NCI-H1694 (cell line): ENCODE measurements around the gene KCNG2.

ENCODE experiments used
- DNase-seq: peaks from one replicate; lab custom pipeline; 2025; lab: John Stamatoyannopoulos, UW

KCNG2 gene

DNA sequence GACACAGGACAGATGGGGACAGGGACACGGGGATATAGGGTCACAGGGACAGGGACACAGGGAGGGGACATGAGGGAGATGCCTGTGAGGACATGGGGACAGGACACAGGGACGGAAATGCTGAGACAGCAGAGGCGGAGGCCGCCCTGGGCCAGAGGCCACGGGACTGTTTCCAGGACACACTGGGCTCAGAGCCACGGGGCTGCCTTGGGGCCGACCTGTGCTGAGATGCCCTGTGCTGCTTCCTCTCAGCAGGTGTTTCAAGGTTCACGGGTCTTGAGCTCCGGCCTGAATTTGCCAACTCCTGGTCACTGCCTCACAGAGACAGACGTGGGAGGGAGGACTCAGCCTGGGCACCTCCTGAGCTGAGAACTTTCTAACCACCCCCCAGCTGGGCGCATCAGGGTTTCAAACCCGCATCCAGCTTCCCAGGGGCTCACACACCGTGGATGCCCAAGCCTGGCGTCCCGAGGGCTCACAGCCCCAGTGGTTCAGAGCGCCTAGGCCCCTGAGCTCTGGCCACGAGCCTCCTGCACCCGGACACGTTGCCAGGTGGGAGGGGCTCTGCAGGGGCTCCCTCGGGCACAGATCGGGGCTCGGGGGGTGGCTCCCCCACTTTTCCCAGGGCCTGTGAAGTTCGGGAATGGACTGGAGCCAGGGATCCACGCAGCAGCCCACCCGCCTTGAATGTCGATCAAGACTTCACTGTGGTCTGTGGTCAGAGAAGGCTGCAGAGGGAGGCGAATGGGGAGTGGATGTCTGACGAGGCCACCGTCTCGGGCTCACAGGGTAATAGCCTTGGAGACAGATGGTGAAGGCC lies 89.7 kb downstream of the KCNG2 start:
- no peak for DNase-seq

DNA sequence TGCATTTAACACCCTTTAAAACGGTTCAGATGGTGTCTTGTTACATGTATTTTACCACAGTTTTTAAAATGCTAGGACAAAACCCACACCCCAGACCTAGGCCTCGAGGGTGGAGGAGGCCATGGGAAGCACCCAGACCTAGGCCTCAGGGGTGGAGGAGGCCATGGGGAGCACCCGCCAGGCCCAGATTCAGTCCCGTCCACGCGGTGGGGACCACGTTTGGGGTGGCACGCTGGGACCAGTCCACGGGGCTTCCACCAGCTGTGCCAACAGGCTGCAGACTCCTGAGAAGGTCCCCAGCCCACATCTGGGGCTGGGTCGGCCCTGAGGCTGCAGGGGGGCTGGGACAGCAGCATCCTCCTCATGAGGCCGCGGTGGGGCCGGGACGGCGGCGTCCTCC lies 90.3 kb downstream of the KCNG2 start:
- DNase-seq: no peak

DNA sequence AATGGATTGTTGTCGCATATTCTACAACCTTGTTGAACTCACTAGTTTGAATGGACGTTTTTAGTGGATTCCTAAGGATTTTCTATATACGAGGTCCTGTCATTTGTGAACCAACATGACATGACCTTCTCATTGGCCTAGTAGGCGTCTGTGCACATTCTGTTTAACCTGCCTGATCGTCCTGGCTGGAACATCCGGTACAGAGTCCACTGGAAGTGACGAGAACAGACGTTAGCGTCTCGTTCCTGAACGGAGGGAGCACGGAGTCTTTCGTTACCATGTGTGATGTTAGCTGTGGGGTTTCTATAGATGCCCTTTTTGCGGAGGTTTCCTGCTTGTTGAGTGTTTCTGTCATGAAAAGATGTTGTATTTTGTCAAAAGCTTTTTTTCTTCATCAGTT lies 91.8 kb downstream of the KCNG2 start:
- no peak for DNase-seq

DNA sequence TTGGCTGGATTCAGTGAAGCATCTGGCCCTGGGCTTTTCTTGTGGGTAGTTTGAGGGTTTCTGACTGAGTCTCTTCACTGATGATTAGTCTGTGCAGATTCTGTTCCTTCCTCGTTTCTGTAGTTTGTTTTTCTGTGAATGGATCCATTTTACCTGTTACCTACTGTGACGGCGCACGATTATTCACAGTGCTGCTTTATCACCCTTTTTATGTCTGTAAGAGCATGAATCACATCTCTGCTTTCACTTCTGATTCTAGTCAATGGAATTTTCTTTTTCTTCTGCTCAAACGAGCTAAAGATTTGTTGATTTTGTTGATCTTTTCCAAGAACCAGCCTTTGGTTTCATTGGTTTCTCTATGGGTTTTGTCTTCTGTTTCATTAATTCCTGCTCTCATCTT lies 92.9 kb downstream of the KCNG2 start:
- no peak for DNase-seq

DNA sequence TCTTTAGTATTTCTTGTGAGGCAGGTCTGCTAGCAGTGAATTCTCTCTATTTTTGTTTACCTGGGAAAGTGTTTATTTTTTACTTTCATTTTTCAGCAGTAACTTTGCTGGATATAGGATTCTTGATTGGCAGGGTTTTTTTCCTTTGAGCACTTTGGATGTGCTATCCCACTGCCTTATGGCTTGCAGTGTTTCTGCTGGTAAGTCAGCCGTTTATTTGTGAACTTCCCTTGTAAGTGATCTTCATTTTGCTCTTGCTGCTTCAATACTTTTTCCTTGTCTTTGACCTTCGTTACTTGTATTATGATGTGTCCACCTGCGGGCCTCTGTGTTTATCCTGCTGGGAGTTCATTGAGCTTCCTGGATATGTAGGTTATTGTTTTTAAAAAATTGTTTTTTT lies 99.0 kb downstream of the KCNG2 start:
- DNase-seq: no peak

DNA sequence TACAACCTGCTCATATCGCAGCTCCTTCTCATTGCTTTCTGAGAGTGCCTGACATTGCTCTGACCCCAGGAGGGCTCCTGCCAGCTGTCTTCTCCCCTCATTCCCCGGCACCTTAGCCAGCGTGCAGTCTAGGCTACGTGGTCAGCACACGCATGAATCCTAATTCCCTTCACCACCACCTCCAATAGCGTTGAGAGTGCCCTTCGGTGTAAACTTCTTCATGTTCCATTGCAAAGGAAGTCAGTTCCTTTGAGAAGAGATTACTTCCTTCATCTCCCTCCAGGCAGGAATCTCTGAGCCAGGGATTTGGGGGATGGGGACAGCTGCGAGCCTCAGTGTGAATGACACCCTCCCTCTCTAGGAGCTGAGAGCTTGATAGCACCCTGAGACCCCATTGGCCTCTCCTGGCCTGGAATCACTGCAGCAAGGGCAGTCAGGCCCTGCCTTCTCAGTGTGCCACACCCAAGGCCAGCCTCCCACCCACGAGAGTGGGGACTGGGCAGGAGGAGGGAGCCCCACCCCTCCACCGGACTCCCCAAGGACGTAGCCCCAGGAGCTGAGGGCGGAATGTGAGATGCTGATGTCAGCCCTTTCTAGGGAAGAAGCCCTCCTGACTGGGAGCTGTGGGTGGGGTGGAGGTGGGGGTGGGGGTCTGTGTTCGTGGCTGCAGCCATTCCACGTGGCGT lies 100.3 kb downstream of the KCNG2 start:
- no peak for DNase-seq

DNA sequence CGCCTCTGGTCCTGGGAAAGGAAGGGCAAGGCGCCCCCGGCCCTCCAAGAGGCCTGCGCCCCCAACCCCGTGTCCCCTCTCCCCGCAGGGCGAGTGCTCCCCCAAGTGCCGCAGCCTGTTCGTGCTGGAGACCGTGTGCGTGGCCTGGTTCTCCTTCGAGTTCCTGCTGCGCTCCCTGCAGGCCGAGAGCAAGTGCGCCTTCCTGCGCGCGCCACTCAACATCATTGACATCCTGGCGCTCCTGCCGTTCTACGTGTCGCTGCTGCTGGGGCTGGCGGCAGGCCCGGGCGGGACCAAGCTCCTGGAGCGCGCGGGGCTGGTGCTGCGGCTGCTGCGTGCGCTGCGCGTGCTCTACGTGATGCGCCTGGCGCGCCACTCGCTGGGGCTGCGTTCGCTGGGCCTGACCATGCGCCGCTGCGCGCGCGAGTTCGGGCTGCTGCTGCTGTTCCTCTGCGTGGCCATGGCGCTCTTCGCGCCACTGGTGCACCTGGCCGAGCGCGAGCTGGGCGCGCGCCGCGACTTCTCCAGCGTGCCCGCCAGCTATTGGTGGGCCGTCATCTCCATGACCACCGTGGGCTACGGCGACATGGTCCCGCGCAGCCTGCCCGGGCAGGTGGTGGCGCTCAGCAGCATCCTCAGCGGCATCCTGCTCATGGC lies 101.3 kb downstream of the KCNG2 start:
- DNase-seq: no peak

DNA sequence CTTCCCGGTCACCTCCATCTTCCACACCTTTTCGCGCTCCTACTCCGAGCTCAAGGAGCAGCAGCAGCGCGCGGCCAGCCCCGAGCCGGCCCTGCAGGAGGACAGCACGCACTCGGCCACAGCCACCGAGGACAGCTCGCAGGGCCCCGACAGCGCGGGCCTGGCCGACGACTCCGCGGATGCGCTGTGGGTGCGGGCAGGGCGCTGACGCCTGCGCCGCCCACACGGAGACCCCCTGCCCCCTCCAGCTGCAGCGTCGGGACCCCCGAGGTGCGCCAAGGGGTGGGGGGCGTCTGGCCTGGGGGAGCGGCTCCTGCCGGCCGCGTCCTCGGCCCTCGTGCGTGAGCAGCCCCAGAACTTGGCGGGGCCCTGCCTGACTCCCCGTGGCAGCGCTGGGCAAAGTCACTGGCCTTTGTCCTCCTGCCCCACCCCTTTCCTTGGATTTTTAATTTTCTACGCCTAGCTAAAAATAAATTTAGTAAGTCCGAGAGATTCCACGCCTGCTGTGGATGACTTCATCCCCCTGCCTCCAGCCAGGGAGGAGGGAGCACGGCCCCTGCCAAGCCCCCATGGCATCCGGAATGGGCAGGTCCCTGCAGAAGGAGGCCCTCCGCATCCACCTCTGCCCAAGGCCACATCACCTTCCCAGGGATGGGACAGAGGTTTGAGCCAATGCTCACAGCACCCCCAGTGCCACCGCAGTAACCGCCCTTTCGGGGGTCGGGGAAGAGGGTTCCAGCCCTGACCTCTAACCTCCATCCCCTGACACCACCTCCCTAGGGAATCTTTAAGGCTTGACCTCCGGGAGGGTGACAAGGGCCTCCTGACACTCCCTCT lies 102.1 kb downstream of the KCNG2 start:
- DNase-seq: no peak

DNA sequence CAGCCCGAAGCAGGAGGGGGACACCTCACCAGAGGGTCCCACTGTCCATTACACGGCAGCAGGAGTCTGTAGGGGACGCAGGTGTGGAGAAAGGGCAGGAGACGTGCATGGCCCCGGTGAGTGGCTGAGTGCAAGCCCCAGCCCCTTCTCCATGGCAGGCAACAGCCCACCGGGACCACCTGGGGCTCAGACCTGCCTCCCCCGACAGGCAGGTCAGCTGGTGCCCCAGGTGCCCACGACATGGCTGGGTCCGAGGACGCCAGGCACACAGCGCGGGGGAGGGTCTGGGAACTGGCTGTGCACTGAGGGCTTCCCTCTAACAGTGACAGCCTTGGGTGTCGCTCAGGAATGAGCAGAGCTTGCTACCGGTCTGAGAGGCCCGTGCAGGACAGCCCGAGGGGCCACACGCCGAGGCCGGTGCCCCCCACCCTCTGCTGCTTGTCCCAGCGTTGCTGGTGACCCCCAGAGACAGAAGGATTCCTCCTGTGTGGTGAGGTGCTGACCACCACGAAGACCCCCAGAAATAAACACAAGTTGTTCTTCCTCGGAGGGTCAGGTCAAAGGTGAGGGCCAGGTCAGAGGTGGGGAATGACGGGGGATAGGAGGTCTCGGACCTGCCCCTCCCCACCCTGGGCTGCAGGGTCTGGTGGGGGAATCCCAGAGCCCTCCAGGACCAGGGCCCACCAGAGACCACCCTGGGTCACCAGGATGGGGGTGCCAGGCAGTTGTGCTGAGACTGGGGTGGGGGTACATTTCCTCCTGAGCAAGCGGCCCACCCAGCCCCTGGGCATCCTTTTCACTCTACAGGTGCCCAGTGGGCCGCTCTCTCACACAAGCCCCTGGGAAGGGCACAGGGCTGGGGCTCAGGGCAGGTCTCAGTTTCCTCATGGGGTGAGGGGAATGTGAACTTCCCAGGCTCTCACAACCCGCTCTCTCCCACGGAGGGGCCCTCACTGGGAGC lies 103.2 kb downstream of the KCNG2 start:
- DNase-seq: no peak

DNA sequence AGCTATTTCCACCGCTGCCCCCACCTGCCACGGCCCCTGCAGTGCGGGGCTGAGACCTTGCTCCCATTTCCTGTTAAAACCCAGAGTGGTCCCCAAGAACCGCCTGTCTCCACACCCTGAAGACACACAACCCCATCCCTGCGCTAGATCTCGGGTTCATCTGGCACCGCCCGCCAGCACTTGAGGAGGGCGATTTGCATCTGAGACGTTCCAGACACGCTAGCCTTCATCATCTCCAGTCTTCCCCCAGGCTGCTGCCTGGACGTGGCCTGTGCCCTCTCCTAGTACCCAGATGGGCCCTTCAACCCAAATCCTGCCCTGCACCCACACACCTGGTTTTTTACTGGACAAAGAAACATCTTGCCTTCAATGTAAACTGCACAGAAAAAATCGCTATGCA lies 103.9 kb downstream of the KCNG2 start:
- no peak for DNase-seq

DNA sequence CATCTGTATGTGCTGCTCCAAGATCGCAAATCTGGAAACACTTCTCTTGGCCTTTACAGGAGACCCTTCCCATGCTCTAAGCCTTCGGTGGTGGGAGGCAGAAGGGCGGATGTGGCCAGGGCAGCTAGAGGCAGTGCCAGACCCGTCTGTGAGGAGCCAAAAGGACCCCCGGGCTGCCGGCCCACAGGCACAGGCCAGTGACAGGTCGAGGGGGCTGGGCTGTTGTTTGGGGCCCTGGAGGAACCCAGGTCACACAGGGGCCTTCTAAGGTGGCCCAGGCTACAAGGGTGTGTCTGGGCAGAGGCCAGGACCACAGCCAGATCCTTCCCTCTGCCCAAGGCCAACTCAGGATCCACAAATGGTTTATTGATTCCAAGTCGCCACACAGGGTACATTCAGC lies 104.3 kb downstream of the KCNG2 start:
- DNase-seq: no peak

DNA sequence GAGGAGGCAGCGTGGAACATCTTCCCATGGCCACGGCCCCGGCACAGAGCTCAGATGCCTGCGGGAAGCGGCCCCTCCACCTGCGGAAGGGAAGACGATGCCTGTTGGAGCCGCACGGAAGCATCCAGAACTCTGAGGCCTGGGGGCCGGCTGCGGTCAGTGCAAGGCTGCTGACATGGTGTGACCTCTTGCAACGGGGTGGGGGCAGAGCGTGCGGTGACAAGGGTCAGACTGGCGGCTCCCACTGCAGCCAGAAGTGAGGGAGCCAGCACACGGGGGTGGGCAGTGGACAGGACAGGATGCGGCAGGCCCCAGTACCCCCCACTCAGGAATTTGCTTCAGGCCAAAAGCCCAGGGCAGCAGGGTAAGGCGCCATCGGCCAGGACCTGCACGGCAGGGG lies 104.9 kb downstream of the KCNG2 start:
- no peak for DNase-seq

DNA sequence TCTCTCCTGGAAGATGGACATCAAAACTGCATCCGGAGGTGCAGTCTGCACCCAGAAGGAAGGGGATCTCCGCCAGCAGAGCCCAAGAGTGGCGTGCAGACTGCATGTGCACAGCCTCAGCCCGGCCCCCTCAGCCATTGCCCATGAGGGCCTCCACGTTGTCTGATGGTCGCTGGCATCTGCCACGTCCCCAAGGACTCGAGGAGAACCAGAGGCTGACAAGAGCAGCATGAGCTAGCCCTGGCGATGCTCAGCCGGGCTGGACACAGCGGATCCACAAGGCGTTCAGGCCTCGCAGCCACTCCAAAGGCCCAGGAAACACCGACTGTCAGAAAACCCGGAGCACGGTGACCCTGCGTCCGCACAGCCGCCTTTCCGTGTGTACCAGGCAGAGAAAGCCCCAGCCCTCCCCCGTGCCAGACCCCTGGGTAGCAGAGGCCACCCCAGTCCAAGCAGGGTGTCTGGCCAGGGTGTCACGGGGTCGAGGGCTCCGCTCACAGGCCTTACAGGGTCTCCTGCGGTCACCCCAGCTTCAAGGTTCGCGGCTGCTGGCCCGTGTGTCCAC lies 105.4 kb downstream of the KCNG2 start:
- no peak for DNase-seq

DNA sequence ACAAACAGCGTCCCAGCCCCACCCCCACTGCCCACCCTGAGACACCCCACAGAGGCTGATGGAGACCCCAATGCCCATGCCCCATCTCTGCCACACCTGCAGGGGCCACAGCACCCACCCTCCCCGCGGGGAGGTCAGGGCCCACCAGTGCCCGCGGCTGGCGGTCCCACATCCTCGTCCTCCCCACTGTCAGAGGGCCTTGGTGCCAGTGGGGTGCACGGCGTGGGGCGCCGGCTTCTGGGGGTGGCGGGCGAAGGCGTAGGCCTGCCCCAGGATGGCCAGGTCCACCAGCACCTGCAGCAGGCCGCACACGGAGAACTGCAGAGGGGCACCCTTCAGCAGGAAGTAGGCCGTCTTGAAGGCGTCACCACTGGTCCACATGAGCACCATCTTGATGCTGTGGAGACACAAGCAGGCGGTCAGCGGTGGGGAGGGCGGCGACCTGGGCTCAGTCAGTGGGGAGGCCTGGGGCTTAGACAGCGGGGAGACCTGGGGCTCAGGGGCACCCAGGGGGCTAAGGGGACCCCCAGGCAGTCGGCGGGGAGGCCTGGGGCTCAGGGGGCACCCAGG lies 106.1 kb downstream of the KCNG2 start:
- no peak for DNase-seq

DNA sequence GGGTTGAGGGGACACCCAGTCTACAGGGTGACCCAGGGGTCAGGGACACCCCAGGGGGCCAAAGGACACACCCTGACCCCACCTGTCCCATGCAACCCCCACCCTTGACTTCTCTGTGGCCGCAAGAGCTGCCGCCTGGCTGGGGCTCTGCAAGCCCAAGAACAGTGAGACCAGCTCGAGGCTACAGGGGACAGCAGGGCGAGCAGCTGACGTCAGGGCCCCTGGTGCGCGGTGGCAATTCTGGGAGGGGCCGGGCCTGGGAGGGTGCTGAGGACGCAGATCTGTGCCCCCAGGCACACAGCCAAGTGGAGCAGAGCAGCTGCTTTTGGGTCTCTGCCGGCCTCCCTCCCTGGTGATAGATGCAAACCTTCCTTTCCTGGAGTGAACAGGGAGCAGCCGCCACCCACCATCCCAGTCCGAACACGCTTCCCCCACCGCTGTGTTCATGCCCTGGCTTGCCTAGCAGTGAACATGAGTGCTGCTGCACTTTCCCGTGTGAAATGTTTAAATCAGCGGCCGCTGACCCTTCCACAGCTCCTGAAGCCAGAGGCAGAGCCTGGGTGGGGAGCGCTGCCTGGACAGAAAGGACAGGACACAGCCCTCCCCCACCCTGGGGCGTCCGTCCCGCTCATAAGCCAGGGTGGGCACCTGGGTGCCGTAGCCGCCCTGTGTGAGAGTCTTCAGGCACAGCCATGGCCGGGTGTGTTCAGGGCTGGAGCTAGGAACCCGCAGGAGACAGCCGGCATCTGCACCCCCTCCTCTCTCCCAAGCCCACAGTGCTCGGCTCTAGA lies 106.8 kb downstream of the KCNG2 start:
- DNase-seq: peak; percentile 83

DNA sequence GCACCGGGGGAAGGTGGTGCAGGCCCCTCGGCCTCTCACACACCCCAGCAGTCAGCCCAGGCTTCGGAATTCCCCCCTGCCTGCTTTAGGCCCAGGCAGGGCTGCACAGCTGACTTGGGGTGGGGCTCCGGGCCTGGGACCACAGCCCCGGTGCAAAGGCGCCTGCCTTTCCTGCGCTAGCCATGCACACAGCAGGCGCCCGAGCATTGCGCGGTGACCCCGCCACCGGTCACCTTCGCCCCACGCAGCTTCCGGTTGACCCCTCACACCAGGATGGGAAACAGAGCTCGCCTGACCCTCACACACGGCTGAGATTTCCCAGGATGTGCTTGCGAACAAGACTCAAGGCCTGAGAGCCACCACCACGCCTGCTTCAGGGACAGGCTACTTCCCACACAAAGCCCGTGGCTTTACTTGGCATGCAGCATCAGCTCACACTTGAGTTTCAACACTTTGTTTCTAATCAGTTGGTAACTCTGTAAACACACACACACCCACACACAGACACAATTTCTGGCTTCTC lies 107.7 kb downstream of the KCNG2 start:
- no peak for DNase-seq

DNA sequence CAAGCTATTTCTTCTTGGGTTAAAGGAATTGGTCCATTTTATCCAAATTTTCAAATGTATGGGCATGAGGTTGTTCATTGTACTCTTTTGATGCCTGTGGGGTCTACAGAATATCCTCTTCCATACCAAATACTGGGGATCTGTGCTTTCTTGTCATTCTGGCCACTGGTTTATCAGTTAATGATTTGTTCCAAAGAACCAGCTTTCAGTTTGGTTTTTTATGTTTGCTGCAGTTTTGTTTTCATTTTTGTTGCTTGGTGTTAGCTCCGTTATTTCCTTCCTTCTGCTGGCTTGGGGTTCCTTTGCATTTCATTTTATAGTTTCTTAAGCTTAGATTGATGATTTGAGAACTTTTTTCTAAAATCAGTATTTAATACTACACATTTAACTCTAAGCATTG lies 108.3 kb downstream of the KCNG2 start:
- no peak for DNase-seq

DNA sequence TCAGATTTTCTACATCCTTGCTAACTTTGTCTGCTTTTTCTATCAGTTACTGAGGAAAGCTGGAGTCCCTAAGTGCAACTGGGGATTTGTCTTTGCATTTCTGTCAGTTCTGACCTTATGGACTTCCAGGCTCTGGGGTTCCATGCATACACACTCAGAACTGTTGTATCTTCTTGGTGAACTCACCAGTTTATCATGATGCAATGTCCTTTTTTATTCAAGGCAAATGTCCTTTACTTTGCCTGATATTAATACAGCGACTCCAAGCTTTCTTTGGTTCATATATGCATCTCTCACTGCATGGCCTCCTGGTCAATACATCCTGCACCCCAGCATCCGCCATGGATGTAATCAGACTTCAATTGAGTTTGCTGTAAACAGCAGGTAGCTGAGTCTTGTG lies 109.0 kb downstream of the KCNG2 start:
- no peak for DNase-seq

DNA sequence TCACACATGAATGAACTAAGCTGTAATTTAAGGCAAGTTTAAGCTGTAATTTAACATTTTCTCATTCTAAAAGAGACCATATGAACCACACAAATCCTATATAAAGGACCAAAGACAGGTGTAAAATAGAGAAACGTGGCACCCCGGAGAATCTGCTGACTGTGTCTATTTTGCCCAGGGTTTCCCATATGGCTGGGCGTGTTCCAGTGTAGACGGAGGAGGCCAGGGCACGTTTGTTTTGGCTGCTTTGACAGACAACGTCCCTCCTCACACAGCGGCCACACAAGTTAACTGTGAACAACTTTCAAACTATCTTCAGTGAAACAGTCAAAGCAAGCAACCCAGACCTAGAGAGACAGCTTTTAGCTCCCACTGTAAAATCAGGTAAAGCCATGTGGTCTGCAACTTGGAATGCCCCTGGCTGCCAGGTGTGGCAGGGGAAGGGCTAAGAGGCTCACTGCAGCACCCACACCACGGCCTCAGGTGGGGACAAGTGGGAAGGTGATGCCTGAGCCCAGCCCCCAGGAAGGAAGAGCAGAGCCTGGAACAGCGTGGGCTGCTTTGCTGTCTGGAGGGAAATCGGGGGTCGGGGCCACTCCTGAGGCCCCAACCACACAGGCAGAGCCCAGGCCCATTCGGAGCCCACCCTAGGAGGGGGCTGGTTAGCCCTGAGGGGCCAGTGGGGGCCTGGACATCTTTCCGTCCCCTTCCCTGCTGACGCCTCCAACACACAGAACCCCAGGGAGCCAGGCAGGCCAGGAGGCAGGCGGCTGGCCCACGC lies 113.0 kb downstream of the KCNG2 start:
- DNase-seq: no peak
